Thoracic aorta (tissue), 2 donors: ENCODE results near the gene REV3L. TPM values are rescaled to one million over a fixed set of nuclear protein-coding genes. Genes with fewer than 3 reads are reported as not detected.

Experiments
- ATAC-seq: fragments of 150-250 bp; one replicate; pipeline ENCODE4 v1.8.0; 2017; ENCODE audit warnings: low read depth; ENCODE audit not compliant: insufficient number of reproducible peaks, low FRiP score
- DNase-seq: peaks from one replicate; pipeline ENCODE4 v3.0.0-alpha.2; 2020; ENCODE audit warnings: low spot score
- H3K27ac ChIP-seq, 2 donors: fragments of 200-600 bp; sonication (generic); 1 replicate in 1 of 2; 2 replicates in 1 of 2; pipeline ENCODE4 v1.5.1; 2016; ENCODE audit warnings: mild to moderate bottlenecking in 2 of 2, moderate library complexity in 2 of 2
- H3K27me3 ChIP-seq: fragments of 200-600 bp; sonication (generic); replicated peaks from 2 replicates; pipeline ENCODE4 v1.6.0; 2016; ENCODE audit warnings: mild to moderate bottlenecking; ENCODE audit not compliant: insufficient read depth
- H3K36me3 ChIP-seq: fragments of 200-600 bp; sonication (generic); one replicate; pipeline ENCODE4 v1.5.1; 2016
- H3K4me1 ChIP-seq, 2 donors: fragments of 200-600 bp; sonication (generic); 1 replicate in 1 of 2; 2 replicates in 1 of 2; pipeline versions ENCODE4 v1.5.1 to v1.6.0; 2016; ENCODE audit warnings: low read depth in 2 of 2, mild to moderate bottlenecking in 1 of 2; ENCODE audit not compliant: control insufficient read depth in 1 of 2
- H3K4me3 ChIP-seq: fragments of 200-600 bp; sonication (generic); 2 replicates; pipeline ENCODE4 v1.5.1; 2016; ENCODE audit warnings: mild to moderate bottlenecking
- H3K9me3 ChIP-seq: fragments of 200-600 bp; sonication (generic); 2 replicates; pipeline ENCODE4 v1.5.1; 2016
- total RNA-seq, 2 donors: library from RNA; depleted of rRNA; stranded (reverse); fragments of >200 nt; gene quantifications; one replicate each; pipeline versions ENCODE4 v1.1.0 to v1.2.3, GENCODE V29; 2016
- TF ChIP-seq, protein P1 (sequence below): fragments of 200-600 bp; sonication (generic); IDR thresholded peaks from one replicate; pipeline ENCODE4 v1.5.1; 2019; ENCODE audit warnings: antibody characterized with exemption

Gene REV3L
- total RNA-seq, 2 donors from 2014 or later = 25.6 to 59.8 TPM

DNA sequence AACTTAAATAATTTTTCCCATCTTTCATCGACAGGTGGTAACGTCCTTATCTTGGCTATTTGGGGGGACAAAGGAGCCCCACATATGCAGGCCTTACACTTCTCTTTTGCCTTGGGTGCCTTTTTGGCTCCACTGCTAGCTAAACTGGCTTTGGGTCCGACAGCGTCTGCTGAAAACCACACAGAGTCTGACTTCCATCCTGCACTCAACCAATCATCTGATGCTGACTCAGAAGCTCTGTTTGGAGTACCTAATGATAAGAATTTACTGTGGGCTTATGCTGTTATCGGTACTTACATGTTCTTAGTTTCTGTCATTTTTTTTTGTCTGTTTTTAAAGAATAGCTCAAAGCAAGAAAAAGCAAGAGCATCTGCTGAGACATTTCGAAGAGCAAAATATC, 217.2 kb downstream of the REV3L start:
- no peak for ATAC-seq
- Histone ChIP-seq H3K36me3 (peaks cover 8% of the 10 kb centered on the region), H3K4me1 (peaks cover 0 to 4% of the 10 kb centered on the region in 2 donors)

DNA sequence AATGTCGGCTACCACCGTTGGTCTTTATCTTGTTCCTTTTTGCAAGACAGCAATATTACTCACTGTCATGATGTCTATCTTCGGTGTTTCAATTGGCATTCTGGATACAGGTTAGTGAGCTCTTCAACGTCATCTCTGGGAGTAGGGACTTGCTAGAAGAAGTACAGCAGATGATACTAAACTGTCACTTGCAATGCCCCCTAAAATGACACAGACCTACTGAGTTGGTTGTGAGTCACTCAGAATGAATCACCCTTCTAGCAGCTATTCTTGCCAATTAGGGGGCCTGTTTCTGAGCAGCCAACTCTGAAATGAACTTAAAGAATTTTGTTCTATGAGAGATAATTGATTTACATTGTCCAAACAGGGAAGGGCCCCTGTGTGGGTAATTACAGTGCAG, 219.2 kb downstream of the REV3L start:
- H3K27me3 ChIP-seq = no peaks in the 10 kb centered on the region
- TF ChIP-seq, protein P1, sequence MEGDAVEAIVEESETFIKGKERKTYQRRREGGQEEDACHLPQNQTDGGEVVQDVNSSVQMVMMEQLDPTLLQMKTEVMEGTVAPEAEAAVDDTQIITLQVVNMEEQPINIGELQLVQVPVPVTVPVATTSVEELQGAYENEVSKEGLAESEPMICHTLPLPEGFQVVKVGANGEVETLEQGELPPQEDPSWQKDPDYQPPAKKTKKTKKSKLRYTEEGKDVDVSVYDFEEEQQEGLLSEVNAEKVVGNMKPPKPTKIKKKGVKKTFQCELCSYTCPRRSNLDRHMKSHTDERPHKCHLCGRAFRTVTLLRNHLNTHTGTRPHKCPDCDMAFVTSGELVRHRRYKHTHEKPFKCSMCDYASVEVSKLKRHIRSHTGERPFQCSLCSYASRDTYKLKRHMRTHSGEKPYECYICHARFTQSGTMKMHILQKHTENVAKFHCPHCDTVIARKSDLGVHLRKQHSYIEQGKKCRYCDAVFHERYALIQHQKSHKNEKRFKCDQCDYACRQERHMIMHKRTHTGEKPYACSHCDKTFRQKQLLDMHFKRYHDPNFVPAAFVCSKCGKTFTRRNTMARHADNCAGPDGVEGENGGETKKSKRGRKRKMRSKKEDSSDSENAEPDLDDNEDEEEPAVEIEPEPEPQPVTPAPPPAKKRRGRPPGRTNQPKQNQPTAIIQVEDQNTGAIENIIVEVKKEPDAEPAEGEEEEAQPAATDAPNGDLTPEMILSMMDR = no peak
- no peak for DNase-seq
- no peak for ATAC-seq
- H3K4me3 ChIP-seq = no peak overlapping the region
- H3K27ac ChIP-seq = no peak overlapping the region
- H3K36me3 ChIP-seq = peaks cover 8% of the 10 kb centered on the region
- no peaks in the 10 kb centered on the region for H3K9me3 ChIP-seq
- H3K4me1 ChIP-seq = peaks cover 10 to 17% of the 10 kb centered on the region in 2 donors

More for the DNA sequence above, 217.2 kb downstream of the REV3L start:
- Histone ChIP-seq H3K27me3 (no peaks in the 10 kb centered on the region), H3K27ac (no peak overlapping the region), H3K9me3 (no peaks in the 10 kb centered on the region), H3K4me3 (no peak overlapping the region)
- TF ChIP-seq, protein P1 = no peak
- DNase-seq = no peak

DNA sequence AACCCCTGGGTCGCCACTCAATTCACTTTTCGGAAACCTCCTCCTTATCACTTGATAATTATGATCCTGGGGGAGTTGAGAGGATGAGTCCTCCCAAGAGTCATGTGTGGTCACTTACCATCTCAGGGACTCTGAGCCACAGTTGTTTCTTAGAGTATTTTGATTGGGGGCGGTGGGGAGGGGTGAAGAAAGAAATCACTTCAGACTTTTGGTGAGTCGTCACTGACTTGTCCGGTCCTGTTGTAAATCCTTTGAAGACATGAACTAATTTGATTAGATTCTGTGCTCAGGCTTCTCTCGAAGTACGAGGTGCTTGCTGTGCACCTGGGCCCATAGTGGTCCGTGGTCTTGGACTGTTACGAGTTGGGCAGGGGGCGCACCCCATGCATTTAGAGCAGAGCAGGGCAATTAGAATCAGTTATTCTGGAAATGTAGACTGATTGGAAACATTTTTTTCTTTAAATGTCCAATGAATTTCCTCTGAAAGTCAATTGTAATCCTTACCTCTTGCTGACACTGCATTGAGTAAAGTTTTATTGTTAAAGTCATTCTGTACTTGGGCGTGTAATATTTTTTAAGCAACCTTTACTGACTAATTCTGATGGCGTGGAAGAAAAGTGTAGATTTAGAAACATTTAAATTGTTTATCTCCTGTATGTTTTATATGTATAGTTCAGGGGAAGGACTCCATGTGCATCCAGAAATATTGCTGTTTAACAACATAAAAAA, 222.3 kb downstream of the REV3L start:
- Histone ChIP-seq H3K36me3 (peaks cover 5% of the 10 kb centered on the region), H3K27me3 (no peaks in the 10 kb centered on the region), H3K9me3 (no peaks in the 10 kb centered on the region), H3K4me1 (peaks cover 10 to 17% of the 10 kb centered on the region in 2 donors), H3K4me3 (peak overlapping the region; percentile 95), H3K27ac (no peak overlapping the region)
- TF ChIP-seq, protein P1 = no peak
- ATAC-seq (no peak), DNase-seq (no peak)

DNA sequence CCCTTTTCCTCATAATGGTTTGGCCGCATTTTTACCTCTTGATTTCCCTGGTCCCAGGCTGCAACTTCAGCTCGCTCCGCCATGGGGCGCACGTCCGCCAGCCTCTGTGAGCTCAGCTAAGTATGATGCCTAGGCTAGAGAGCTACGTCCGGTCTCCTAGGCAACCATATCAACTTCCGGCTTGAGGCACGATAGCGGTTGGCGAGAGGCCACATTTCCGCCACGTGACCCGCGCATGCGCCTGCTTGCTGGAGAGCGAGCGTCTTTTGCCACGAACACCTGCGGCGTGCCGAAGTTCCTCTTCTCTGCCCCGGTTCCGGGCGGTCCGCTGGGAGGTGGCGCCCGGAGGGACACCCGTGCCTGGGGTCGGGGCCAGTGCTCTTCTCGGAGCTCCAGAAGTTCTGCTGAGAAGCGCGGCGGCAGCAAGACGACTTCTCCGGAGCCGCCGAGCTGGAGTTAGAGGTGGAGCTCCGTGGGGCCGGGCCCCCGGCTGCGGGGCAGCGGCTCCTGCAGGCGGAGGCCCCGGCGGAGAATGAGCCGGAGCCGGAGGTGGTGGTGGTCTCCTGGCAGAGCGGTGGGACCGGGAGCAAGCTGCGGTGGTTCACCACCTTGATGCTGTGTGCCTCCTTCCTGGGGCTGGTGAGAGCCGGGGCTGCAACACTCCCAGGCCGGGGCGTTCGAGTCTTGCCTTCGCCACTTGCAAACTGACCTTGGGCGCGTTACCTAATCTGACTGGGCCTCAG, 223.8 kb downstream of the REV3L start:
- peaks cover 10 to 17% of the 10 kb centered on the region in 2 donors for H3K4me1 ChIP-seq
- ATAC-seq = peak; percentile 100
- TF ChIP-seq, protein P1 = peak; percentile 92
- peak overlapping the region; percentile 95 for H3K4me3 ChIP-seq
- DNase-seq = peak; percentile 96
- no peaks in the 10 kb centered on the region for H3K36me3 ChIP-seq
- no peaks in the 10 kb centered on the region for H3K9me3 ChIP-seq
- H3K27me3 ChIP-seq = no peaks in the 10 kb centered on the region
- H3K27ac ChIP-seq = peak overlapping the region; percentile 79 to 85

DNA sequence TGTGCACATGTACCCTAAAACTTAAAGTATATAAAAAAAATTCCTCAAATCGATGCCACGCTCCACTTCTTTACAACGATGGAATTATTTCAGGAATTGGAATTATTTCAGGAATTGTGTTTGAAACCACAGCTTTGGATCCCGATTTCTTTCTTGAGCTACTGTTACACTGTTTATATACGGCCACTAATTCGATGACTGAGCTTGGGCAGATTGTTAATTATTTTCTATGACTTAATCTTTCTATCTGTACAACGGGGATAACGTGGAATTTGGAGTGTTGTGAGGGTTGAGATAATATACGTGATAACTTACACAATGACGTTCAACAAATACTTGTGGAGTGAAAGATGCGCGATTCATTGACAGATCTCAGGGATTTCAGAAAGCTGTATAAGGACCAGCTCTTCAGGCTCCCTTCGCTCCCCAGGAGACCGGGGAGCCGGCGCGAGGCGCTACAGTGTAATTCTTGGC, 224.4 kb downstream of the REV3L start:
- H3K27ac ChIP-seq = peak overlapping the region in 1 of 2 donors; percentile 79
- H3K4me3 ChIP-seq = peak overlapping the region; percentile 95

More for the DNA sequence above, 224.4 kb downstream of the REV3L start:
- Histone ChIP-seq H3K36me3 (no peaks in the 10 kb centered on the region), H3K4me1 (peaks cover 10 to 17% of the 10 kb centered on the region in 2 donors), H3K9me3 (no peaks in the 10 kb centered on the region), H3K27me3 (no peaks in the 10 kb centered on the region)
- TF ChIP-seq, protein P1 = no peak
- ATAC-seq (no peak), DNase-seq (no peak)
